NK-92 (cell line): Measurements from ENCODE around the gene FAM186B.

ENCODE experiments used
- DNase-seq: peaks from one replicate; lab custom pipeline; 2025; ENCODE audit not compliant: unreplicated experiment; lab: John Stamatoyannopoulos, UW

Gene FAM186B

GRCh38 chr12:49609875-49610154 is 4.4 kb upstream of the FAM186B start:
- no peak for DNase-seq

GRCh38 chr12:49609059-49609874 is 3.8 kb upstream of the FAM186B start:
- no peak for DNase-seq

GRCh38 chr12:49604856-49605255 is 583 bp downstream of the FAM186B start:
- no peak for DNase-seq

GRCh38 chr12:49603721-49604120 is 1.7 kb downstream of the FAM186B start:
- no peak for DNase-seq

GRCh38 chr12:49599961-49600360 is 5.5 kb downstream of the FAM186B start:
- no peak for DNase-seq

GRCh38 chr12:49598527-49598926 is 6.9 kb downstream of the FAM186B start:
- DNase-seq: no peak

- no peak for DNase-seq
Measured at GRCh38 chr12:49588721-49589516, 16.5 kb downstream of the FAM186B start.

GRCh38 chr12:49588281-49588680 is 17.2 kb downstream of the FAM186B start:
- no peak for DNase-seq

GRCh38 chr12:49587174-49587908 is 18.1 kb downstream of the FAM186B start:
- no peak for DNase-seq

- no peak for DNase-seq
Measured at GRCh38 chr12:49585477-49586459, 19.7 kb downstream of the FAM186B start.

- DNase-seq: no peak
Measured at GRCh38 chr12:49584591-49584990, 20.8 kb downstream of the FAM186B start.

GRCh38 chr12:49583366-49584094 is 21.9 kb downstream of the FAM186B start:
- DNase-seq: no peak

- DNase-seq: no peak
Measured at GRCh38 chr12:49582850-49583249, 22.6 kb downstream of the FAM186B start.

- no peak for DNase-seq
Measured at GRCh38 chr12:49582201-49582600, 23.2 kb downstream of the FAM186B start.

- no peak for DNase-seq
Measured at GRCh38 chr12:49580572-49581535, 24.6 kb downstream of the FAM186B start.

GRCh38 chr12:49578471-49579112 is 26.8 kb downstream of the FAM186B start:
- no peak for DNase-seq

- no peak for DNase-seq
Measured at GRCh38 chr12:49577589-49578315, 27.7 kb downstream of the FAM186B start.
